Jurkat, Clone E6-1 (cell line): ENCODE results near the gene DNAH8.

ENCODE experiments used
- DNase-seq: peaks from one replicate; pipeline ENCODE4 v3.0.0-alpha.2; 2011; ENCODE audit warnings: low read depth, low spot score
- H3K4me3 ChIP-seq: 2 replicates; pipeline ENCODE4 v1.5.1; 2011; ENCODE audit warnings: mild to moderate bottlenecking, low read length, control low read depth, moderate library complexity

The DNAH8 gene

GRCh38 chr6:39053016-39053624 is 338.0 kb downstream of the DNAH8 start:
- DNase-seq: no peak
- no peak overlapping the region for H3K4me3 ChIP-seq

GRCh38 chr6:39053854-39054576 is 338.9 kb downstream of the DNAH8 start:
- H3K4me3 ChIP-seq: no peak overlapping the region
- DNase-seq: no peak

GRCh38 chr6:39054577-39055142 is 339.5 kb downstream of the DNAH8 start:
- no peak overlapping the region for H3K4me3 ChIP-seq
- no peak for DNase-seq

- no peak overlapping the region for H3K4me3 ChIP-seq
- no peak for DNase-seq
These were observed 340.6 kb downstream of the DNAH8 start for GRCh38 chr6:39055661-39056060.

- no peak overlapping the region for H3K4me3 ChIP-seq
- DNase-seq: no peak
These were observed 341.1 kb downstream of the DNAH8 start for GRCh38 chr6:39056191-39056590.

- no peak overlapping the region for H3K4me3 ChIP-seq
- DNase-seq: no peak
These were observed 341.6 kb downstream of the DNAH8 start for GRCh38 chr6:39056681-39057080.

GRCh38 chr6:39057251-39058155 is 342.4 kb downstream of the DNAH8 start:
- no peak overlapping the region for H3K4me3 ChIP-seq
- no peak for DNase-seq

GRCh38 chr6:39058471-39059147 is 343.5 kb downstream of the DNAH8 start:
- DNase-seq: no peak
- no peak overlapping the region for H3K4me3 ChIP-seq

GRCh38 chr6:39059496-39060310 is 344.6 kb downstream of the DNAH8 start:
- H3K4me3 ChIP-seq: no peak overlapping the region
- no peak for DNase-seq

GRCh38 chr6:39060467-39061160 is 345.5 kb downstream of the DNAH8 start:
- no peak for DNase-seq
- H3K4me3 ChIP-seq: no peak overlapping the region

GRCh38 chr6:39061182-39061581 is 346.1 kb downstream of the DNAH8 start:
- DNase-seq: no peak

GRCh38 chr6:39061588-39061987 is 346.5 kb downstream of the DNAH8 start:
- no peak overlapping the region for H3K4me3 ChIP-seq
- DNase-seq: no peak

More at GRCh38 chr6:39061182-39061581, 346.1 kb downstream of the DNAH8 start:
- H3K4me3 ChIP-seq: no peak overlapping the region

- DNase-seq: no peak
- no peak overlapping the region for H3K4me3 ChIP-seq
These were observed 347.1 kb downstream of the DNAH8 start for GRCh38 chr6:39062014-39062740.

- H3K4me3 ChIP-seq: no peak overlapping the region
- no peak for DNase-seq
These were observed 348.4 kb downstream of the DNAH8 start for GRCh38 chr6:39063526-39063925.

- H3K4me3 ChIP-seq: no peak overlapping the region
- no peak for DNase-seq
These were observed 350.4 kb downstream of the DNAH8 start for GRCh38 chr6:39065561-39065960.

- no peak for DNase-seq
- no peak overlapping the region for H3K4me3 ChIP-seq
These were observed 353.3 kb downstream of the DNAH8 start for GRCh38 chr6:39068391-39068790.

- DNase-seq: no peak
- no peak overlapping the region for H3K4me3 ChIP-seq
These were observed 357.7 kb downstream of the DNAH8 start for GRCh38 chr6:39072830-39073229.
